Keratinocyte (primary cell): ENCODE results near the gene MRPL34. TPM values are rescaled to one million over a fixed set of nuclear protein-coding genes. Genes with fewer than 3 reads are reported as not detected.
A peak's percentile ranks its signal among the peaks of the same experiment; 100 is the strongest.

Source experiments
- DNase-seq: peaks from one replicate; pipeline ENCODE4 v3.0.0-alpha.2; 2011; ENCODE audit warnings: low read depth, missing footprints, low spot score
- FAIRE-seq: peaks from 2 replicates; lab custom pipeline; 2011; peaks lifted over from hg19 to GRCh38; lab: Jason Lieb, UNC
- H2AFZ ChIP-seq: 2 replicates; pipeline ENCODE4 v1.6.0; 2012; ENCODE audit warnings: low read length, control low read depth, inconsistent platforms; ENCODE audit not compliant: control insufficient read depth
- H3K27ac ChIP-seq: 2 replicates; pipeline ENCODE4 v1.5.1; 2011; ENCODE audit warnings: low read length; ENCODE audit not compliant: control insufficient read depth, insufficient read depth
- H3K27me3 ChIP-seq: 3 replicates; pipeline ENCODE4 v1.6.0; 2011; ENCODE audit warnings: low read length; ENCODE audit not compliant: control insufficient read depth, insufficient read depth; ENCODE audit errors: extremely low read depth
- H3K36me3 ChIP-seq, 2 experiments: 2 replicates in 1 of 2; 3 replicates in 1 of 2; pipeline ENCODE4 v1.5.1; 2011; ENCODE audit warnings: low read length in 2 of 2, mild to moderate bottlenecking in 1 of 2; ENCODE audit not compliant: control insufficient read depth in 2 of 2, insufficient read depth in 2 of 2; ENCODE audit errors: extremely low read depth in 1 of 2
- H3K4me1 ChIP-seq: 3 replicates; pipeline ENCODE4 v1.5.1; 2011; ENCODE audit warnings: low read length; ENCODE audit not compliant: control insufficient read depth, insufficient read depth; ENCODE audit errors: extremely low read depth
- H3K4me2 ChIP-seq: 3 replicates; pipeline ENCODE4 v1.6.0; 2011; ENCODE audit warnings: low read depth, low read length; ENCODE audit not compliant: control insufficient read depth, insufficient read depth; ENCODE audit errors: extremely low read depth
- H3K4me3 ChIP-seq, 3 experiments: fragments of 200-600 bp in 1 of 3; sonication (generic) in 1 of 3; 2 replicates in 2 of 3; 3 replicates in 1 of 3; pipeline ENCODE4 v1.5.1; 2011 to 2016; ENCODE audit warnings: low read length in 3 of 3, mild to moderate bottlenecking in 3 of 3, control low read depth in 2 of 3, inconsistent platforms in 1 of 3, low read depth in 1 of 3, mixed read lengths in 1 of 3, mixed run types in 1 of 3, moderate library complexity in 1 of 3; ENCODE audit not compliant: control insufficient read depth in 2 of 3, insufficient read depth in 2 of 3; ENCODE audit errors: extremely low read depth in 1 of 3
- H3K79me2 ChIP-seq: 2 replicates; pipeline ENCODE4 v1.6.0; 2012; ENCODE audit warnings: low read length; ENCODE audit not compliant: control insufficient read depth, insufficient read depth
- H3K9ac ChIP-seq: 3 replicates; pipeline ENCODE4 v1.6.0; 2011; ENCODE audit warnings: low read length; ENCODE audit not compliant: control insufficient read depth, insufficient read depth; ENCODE audit errors: extremely low read depth
- H3K9me1 ChIP-seq: 3 replicates; pipeline ENCODE4 v1.6.0; 2011; ENCODE audit warnings: low read length; ENCODE audit not compliant: control insufficient read depth, insufficient read depth; ENCODE audit errors: extremely low read depth
- H3K9me3 ChIP-seq: 2 replicates; pipeline ENCODE4 v1.5.1; 2012; ENCODE audit warnings: low read depth, low read length; ENCODE audit not compliant: control insufficient read depth
- H4K20me1 ChIP-seq: 3 replicates; pipeline ENCODE4 v1.6.0; 2011; ENCODE audit warnings: low read length; ENCODE audit not compliant: control insufficient read depth, insufficient read depth; ENCODE audit errors: extremely low read depth
- EZH2 ChIP-seq: IDR thresholded peaks from one replicate; pipeline ENCODE4 v1.6.1; 2012; ENCODE audit warnings: inconsistent platforms, mild to moderate bottlenecking, low read length, moderate library complexity
- dilution Hi-C: fragments of 300-500 bp; cut with MboI; formaldehyde crosslinking; loops from one replicate; pipeline ENCODE4 v1.7.0; 2020; ENCODE audit warnings: low sequenced_read_pairs; ENCODE audit not compliant: extremely low pct_ligation_motif_present
- polyA plus RNA-seq, 5 experiments: library from polyadenylated mRNA; depleted of rRNA in 3 of 5; stranded (reverse) in 3 of 5; stranded (forward) in 1 of 5; unstranded in 1 of 5; fragments of >200 nt; gene quantifications; 1 replicate in 1 of 5; 2 replicates in 3 of 5; 3 replicates in 1 of 5; pipeline versions ENCODE4 v1.2.1 to v1.2.3, GENCODE V29; 2011 to 2012; ENCODE audit warnings: missing spikeins in 2 of 5, low read depth in 1 of 5, low replicate concordance in 1 of 5
- TF ChIP-seq, protein P1 (sequence below), 3 experiments: IDR thresholded peaks in 1 of 3; conservative IDR thresholded peaks in 1 of 3; optimal IDR thresholded peaks in 1 of 3; 2 replicates in 2 of 3; 3 replicates in 1 of 3; pipeline versions ENCODE3 to v1.5.1; 2011; ENCODE audit warnings: low read length in 3 of 3, mild to moderate bottlenecking in 3 of 3, moderate library complexity in 2 of 3, control low read depth in 1 of 3, inconsistent platforms in 1 of 3; ENCODE audit not compliant: insufficient read depth in 2 of 3; ENCODE audit errors: extremely low read depth in 1 of 3

The MRPL34 gene
- polyA plus RNA-seq, 1 donor (not counting 4 experiments of a cell fraction or from before 2014, with no cell fraction given) = 63.7 TPM

DNA sequence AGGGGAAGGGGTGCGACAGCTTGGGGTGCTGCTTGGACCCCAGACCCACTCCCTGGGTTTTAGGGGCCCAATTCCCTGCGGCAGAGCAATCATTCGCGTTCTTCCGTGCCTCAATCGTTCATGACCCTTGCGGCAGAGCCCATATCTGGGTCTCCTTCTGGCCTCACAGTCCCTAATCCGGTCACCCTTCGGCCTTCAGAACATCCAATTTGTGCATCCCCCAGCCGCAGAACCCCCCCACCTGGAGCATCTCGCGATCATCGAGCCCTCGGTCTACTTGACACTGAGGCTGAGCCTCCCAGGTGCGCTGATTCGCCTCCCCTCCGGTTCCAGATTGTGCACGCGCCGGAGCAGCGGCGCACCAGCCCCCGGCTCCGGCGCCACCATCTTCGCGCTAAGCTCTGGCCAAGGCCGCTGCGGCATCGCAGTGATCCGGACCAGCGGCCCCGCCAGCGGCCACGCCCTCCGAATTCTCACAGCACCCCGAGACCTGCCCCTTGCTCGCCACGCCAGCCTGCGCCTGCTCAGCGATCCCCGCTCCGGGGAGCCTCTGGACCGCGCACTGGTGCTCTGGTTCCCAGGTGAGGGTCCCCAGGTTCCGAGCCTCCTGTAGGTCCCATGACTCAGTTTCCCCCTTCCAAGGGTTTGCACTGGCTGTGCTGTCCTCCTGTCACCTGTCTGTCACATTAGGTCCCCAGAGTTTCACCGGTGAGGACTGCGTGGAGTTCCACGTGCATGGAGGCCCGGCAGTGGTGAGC, 32.2 kb downstream of the MRPL34 start:
- Histone ChIP-seq H3K27me3 (no peaks in the 10 kb centered on the region), H4K20me1 (no peaks in the 10 kb centered on the region), H3K79me2 (peaks cover 5% of the 10 kb centered on the region), H3K4me2 (peak overlapping the region; percentile 98), H3K9me1 (no peaks in the 10 kb centered on the region), H3K4me1 (peaks cover 23% of the 10 kb centered on the region), H3K27ac (peak overlapping the region; percentile 67), H3K4me3 (peak overlapping the region; percentile 68 to 99 (median 80)), H3K9ac (peak overlapping the region; percentile 92), H3K36me3 (peaks cover 0 to 9% of the 10 kb centered on the region in 2 experiments), H3K9me3 (no peaks in the 10 kb centered on the region), H2AFZ (peak overlapping the region; percentile 69)
- FAIRE-seq = no peak
- dilution Hi-C loops = no loop called here
- DNase-seq = no peak
- TF ChIP-seq, protein P1, sequence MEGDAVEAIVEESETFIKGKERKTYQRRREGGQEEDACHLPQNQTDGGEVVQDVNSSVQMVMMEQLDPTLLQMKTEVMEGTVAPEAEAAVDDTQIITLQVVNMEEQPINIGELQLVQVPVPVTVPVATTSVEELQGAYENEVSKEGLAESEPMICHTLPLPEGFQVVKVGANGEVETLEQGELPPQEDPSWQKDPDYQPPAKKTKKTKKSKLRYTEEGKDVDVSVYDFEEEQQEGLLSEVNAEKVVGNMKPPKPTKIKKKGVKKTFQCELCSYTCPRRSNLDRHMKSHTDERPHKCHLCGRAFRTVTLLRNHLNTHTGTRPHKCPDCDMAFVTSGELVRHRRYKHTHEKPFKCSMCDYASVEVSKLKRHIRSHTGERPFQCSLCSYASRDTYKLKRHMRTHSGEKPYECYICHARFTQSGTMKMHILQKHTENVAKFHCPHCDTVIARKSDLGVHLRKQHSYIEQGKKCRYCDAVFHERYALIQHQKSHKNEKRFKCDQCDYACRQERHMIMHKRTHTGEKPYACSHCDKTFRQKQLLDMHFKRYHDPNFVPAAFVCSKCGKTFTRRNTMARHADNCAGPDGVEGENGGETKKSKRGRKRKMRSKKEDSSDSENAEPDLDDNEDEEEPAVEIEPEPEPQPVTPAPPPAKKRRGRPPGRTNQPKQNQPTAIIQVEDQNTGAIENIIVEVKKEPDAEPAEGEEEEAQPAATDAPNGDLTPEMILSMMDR (optimal IDR thresholded peaks at IDR 0.05 in 1 of 3, IDR thresholded peaks at IDR 0.05 in 1 of 3, conservative IDR thresholded peaks at IDR 0.05 in 1 of 3; ENCODE audit: extremely low read depth in 1 of 3, insufficient read depth in 2 of 3, low read length in 3 of 3) = no peak
- TF ChIP-seq EZH2 = no peak

DNA sequence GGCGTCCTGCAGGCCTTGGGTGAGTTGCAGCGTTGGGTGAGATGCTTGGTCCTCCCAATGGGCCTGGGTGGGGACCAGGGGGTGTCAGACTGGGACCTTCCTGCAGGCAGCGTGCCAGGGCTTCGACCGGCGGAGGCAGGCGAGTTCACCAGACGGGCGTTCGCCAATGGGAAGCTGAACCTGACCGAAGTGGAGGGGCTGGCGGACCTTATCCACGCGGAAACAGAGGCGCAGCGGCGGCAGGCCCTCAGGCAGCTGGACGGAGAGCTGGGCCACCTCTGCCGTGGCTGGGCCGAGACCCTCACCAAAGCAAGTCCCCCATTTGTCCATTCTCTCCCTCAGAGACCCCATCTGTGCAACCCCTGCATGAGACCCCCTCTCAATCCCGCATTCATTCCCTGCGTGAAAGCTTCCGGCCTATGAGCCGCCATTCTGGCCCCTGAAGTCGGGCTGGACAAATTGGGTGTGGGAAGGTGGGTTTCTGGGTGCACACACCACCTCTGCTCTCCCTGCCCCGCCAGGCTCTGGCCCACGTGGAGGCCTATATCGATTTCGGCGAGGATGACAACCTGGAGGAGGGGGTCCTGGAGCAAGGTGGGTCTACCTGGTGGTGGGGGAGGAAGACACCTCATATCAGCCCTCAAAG, 32.9 kb downstream of the MRPL34 start:
- Histone ChIP-seq H3K4me2 (peak overlapping the region; percentile 98), H3K9me3 (no peaks in the 10 kb centered on the region), H3K79me2 (peaks cover 5% of the 10 kb centered on the region), H3K36me3 (peaks cover 0 to 9% of the 10 kb centered on the region in 2 experiments), H3K27ac (no peak overlapping the region), H3K4me3 (peak overlapping the region; percentile 68 to 99 (median 80)), H2AFZ (no peak overlapping the region), H3K9me1 (no peaks in the 10 kb centered on the region), H3K9ac (peak overlapping the region; percentile 92), H3K4me1 (peaks cover 23% of the 10 kb centered on the region), H3K27me3 (no peaks in the 10 kb centered on the region), H4K20me1 (no peaks in the 10 kb centered on the region)
- FAIRE-seq (no peak), DNase-seq (no peak)
- TF ChIP-seq, protein P1 (optimal IDR thresholded peaks at IDR 0.05 in 1 of 3, IDR thresholded peaks at IDR 0.05 in 1 of 3, conservative IDR thresholded peaks at IDR 0.05 in 1 of 3; ENCODE audit: extremely low read depth in 1 of 3, insufficient read depth in 2 of 3, low read length in 3 of 3) = no peak
- no peak for TF ChIP-seq EZH2
- dilution Hi-C loops = no loop called here
